ENCODE measurements around the gene LRFN2. TPM values are rescaled to one million over a fixed set of nuclear protein-coding genes. Genes with fewer than 3 reads are reported as not detected.

LRFN2 gene
- total RNA-seq, 1 experiment from 2014 or later, result not detected

- H3K36me3 ChIP-seq (ENCODE audit: control insufficient read depth, insufficient read depth, low read length), result no peaks in the 10 kb centered on the region
- Mint-ChIP-seq H3K27me3 (ENCODE audit: insufficient read depth, unreplicated experiment) (peaks cover 5% of the 10 kb centered on the region), H3K36me3 (ENCODE audit: insufficient read depth, unreplicated experiment) (no peaks in the 10 kb centered on the region), H3K4me3 (ENCODE audit: unreplicated experiment) (no peak overlapping the region), H3K9me3 (ENCODE audit: unreplicated experiment) (no peaks in the 10 kb centered on the region), H3K27ac (ENCODE audit: unreplicated experiment) (no peak overlapping the region), H3K4me1 (ENCODE audit: low read depth, unreplicated experiment) (peaks cover 6% of the 10 kb centered on the region)
- BruUV-seq (replicated peaks), result no TSS peak
- ChIA-PET CTCF (no interaction called here), POLR2A (no interaction called here)
- intact Hi-C loops (cut with micrococcal nuclease; ENCODE audit: unreplicated experiment), result no loop called here
- H3K4me1 ChIP-seq, result no peaks in the 10 kb centered on the region
- TF ChIP-seq CTCF (IDR thresholded peaks at IDR 0.05; ENCODE audit: insufficient read depth in 1 of 2, low read depth in 1 of 2, low read length in 1 of 2, severe bottlenecking in 1 of 2, unreplicated experiment in 1 of 2), result no peak
- H3K27me3 ChIP-seq (replicated peaks; ENCODE audit: control insufficient read depth, insufficient read depth, low read length), result no peaks in the 10 kb centered on the region; the same call in 1 of the 2 replicates
- DNase-seq, result no peak
- H3K9me3 ChIP-seq, result no peaks in the 10 kb centered on the region
- no peak overlapping the region for H3K4me3 ChIP-seq (ENCODE audit: low read depth, low read length)
Measured at GRCh38 chr6:40395066-40395697, 192.0 kb downstream of the LRFN2 start.

- POLR2A ChIA-PET, result no interaction called here
- Histone ChIP-seq H3K4me3 (ENCODE audit: low read depth, low read length) (no peak overlapping the region), H3K9me3 (no peaks in the 10 kb centered on the region), H3K27me3 (replicated peaks; ENCODE audit: control insufficient read depth, insufficient read depth, low read length) (no peaks in the 10 kb centered on the region; the same call in none of the 2 replicates), H3K4me1 (no peaks in the 10 kb centered on the region), H3K36me3 (ENCODE audit: control insufficient read depth, insufficient read depth, low read length) (no peaks in the 10 kb centered on the region)
- H3K27me3 Mint-ChIP-seq (ENCODE audit: insufficient read depth, unreplicated experiment), result peaks cover 13% of the 10 kb centered on the region
- no peak overlapping the region for H3K4me3 Mint-ChIP-seq (ENCODE audit: unreplicated experiment)
- H3K36me3 Mint-ChIP-seq (ENCODE audit: insufficient read depth, unreplicated experiment), result no peaks in the 10 kb centered on the region
- intact Hi-C loops (cut with micrococcal nuclease; ENCODE audit: unreplicated experiment), result no loop called here
- H3K4me1 Mint-ChIP-seq (ENCODE audit: low read depth, unreplicated experiment), result no peaks in the 10 kb centered on the region
- H3K27ac Mint-ChIP-seq (ENCODE audit: unreplicated experiment), result no peak overlapping the region
- TF ChIP-seq CTCF (IDR thresholded peaks at IDR 0.05; ENCODE audit: insufficient read depth in 1 of 2, low read depth in 1 of 2, low read length in 1 of 2, severe bottlenecking in 1 of 2, unreplicated experiment in 1 of 2), result no peak
- no peaks in the 10 kb centered on the region for H3K9me3 Mint-ChIP-seq (ENCODE audit: unreplicated experiment)
- CTCF ChIA-PET, result no interaction called here
- no peak for DNase-seq
- BruUV-seq (replicated peaks), result no TSS peak
Measured at GRCh38 chr6:40394381-40394780, 192.8 kb downstream of the LRFN2 start.

- Mint-ChIP-seq H3K4me1 (ENCODE audit: low read depth, unreplicated experiment) (no peaks in the 10 kb centered on the region), H3K36me3 (ENCODE audit: insufficient read depth, unreplicated experiment) (no peaks in the 10 kb centered on the region), H3K27ac (ENCODE audit: unreplicated experiment) (no peak overlapping the region), H3K9me3 (ENCODE audit: unreplicated experiment) (no peaks in the 10 kb centered on the region), H3K27me3 (ENCODE audit: insufficient read depth, unreplicated experiment) (peaks cover 13% of the 10 kb centered on the region), H3K4me3 (ENCODE audit: unreplicated experiment) (no peak overlapping the region)
- Histone ChIP-seq H3K4me1 (no peaks in the 10 kb centered on the region), H3K27me3 (replicated peaks; ENCODE audit: control insufficient read depth, insufficient read depth, low read length) (no peaks in the 10 kb centered on the region; the same call in none of the 2 replicates), H3K36me3 (ENCODE audit: control insufficient read depth, insufficient read depth, low read length) (no peaks in the 10 kb centered on the region), H3K4me3 (ENCODE audit: low read depth, low read length) (no peak overlapping the region), H3K9me3 (no peaks in the 10 kb centered on the region)
- no TSS peak for BruUV-seq (replicated peaks)
- DNase-seq, result no peak
- TF ChIP-seq CTCF (IDR thresholded peaks at IDR 0.05; ENCODE audit: insufficient read depth in 1 of 2, low read depth in 1 of 2, low read length in 1 of 2, severe bottlenecking in 1 of 2, unreplicated experiment in 1 of 2), result no peak
- ChIA-PET POLR2A (no interaction called here), CTCF (no interaction called here)
- intact Hi-C loops (cut with micrococcal nuclease; ENCODE audit: unreplicated experiment), result no loop called here
Measured at GRCh38 chr6:40393641-40394040, 193.5 kb downstream of the LRFN2 start.

All from Caco-2 (cell line).